ENCODE data around the gene COL8A1.
"Not testable (repeated sequence)": the region's sequence is repeated elsewhere in the genome, so short reads cannot be mapped to it uniquely, and the experiment has no call there.

COL8A1 gene

GRCh38 chr3:99709686-99710085, 71.3 kb downstream of the COL8A1 start:
- no peak for DNase-seq (ENCODE audit: low read depth)

GRCh38 chr3:99710094-99710493, 71.7 kb downstream of the COL8A1 start:
- DNase-seq (ENCODE audit: low read depth), result no peak

GRCh38 chr3:99711351-99711750, 73.0 kb downstream of the COL8A1 start:
- DNase-seq (ENCODE audit: low read depth), result no peak

- DNase-seq (ENCODE audit: low read depth), result no peak
These were observed 74.0 kb downstream of the COL8A1 start for GRCh38 chr3:99712291-99712954.

- no peak for DNase-seq (ENCODE audit: low read depth)
These were observed 75.0 kb downstream of the COL8A1 start for GRCh38 chr3:99713440-99713839.

- no peak for DNase-seq (ENCODE audit: low read depth)
These were observed 75.8 kb downstream of the COL8A1 start for GRCh38 chr3:99714146-99714545.

- DNase-seq (ENCODE audit: low read depth), result no peak
These were observed 76.2 kb downstream of the COL8A1 start for GRCh38 chr3:99714575-99714974.

- DNase-seq (ENCODE audit: low read depth), result no peak
These were observed 78.1 kb downstream of the COL8A1 start for GRCh38 chr3:99716463-99716995.

GRCh38 chr3:99720985-99721632, 82.7 kb downstream of the COL8A1 start:
- no peak for DNase-seq (ENCODE audit: low read depth)

GRCh38 chr3:99721633-99722007, 83.2 kb downstream of the COL8A1 start:
- DNase-seq (ENCODE audit: low read depth), result no peak

GRCh38 chr3:99724276-99724675, 85.9 kb downstream of the COL8A1 start:
- DNase-seq (ENCODE audit: low read depth), result no peak

GRCh38 chr3:99730870-99731269, 92.5 kb downstream of the COL8A1 start:
- no peak for DNase-seq (ENCODE audit: low read depth)

- DNase-seq (ENCODE audit: low read depth), result no peak
These were observed 93.1 kb downstream of the COL8A1 start for GRCh38 chr3:99731499-99731898.

- DNase-seq (ENCODE audit: low read depth), result not testable (repeated sequence)
These were observed 102.0 kb downstream of the COL8A1 start for GRCh38 chr3:99740371-99740770.

GRCh38 chr3:99741588-99741987, 103.2 kb downstream of the COL8A1 start:
- no peak for DNase-seq (ENCODE audit: low read depth)

- DNase-seq (ENCODE audit: low read depth), result no peak
These were observed 109.5 kb downstream of the COL8A1 start for GRCh38 chr3:99747915-99748314.

GRCh38 chr3:99751649-99752048, 113.3 kb downstream of the COL8A1 start:
- no peak for DNase-seq (ENCODE audit: low read depth)

- no peak for DNase-seq (ENCODE audit: low read depth)
These were observed 115.0 kb downstream of the COL8A1 start for GRCh38 chr3:99753268-99753975.

GRCh38 chr3:99755831-99756230, 117.4 kb downstream of the COL8A1 start:
- DNase-seq (ENCODE audit: low read depth), result no peak

GRCh38 chr3:99757966-99758365, 119.6 kb downstream of the COL8A1 start:
- DNase-seq (ENCODE audit: low read depth), result no peak

GRCh38 chr3:99758502-99759177, 120.2 kb downstream of the COL8A1 start:
- DNase-seq (ENCODE audit: low read depth), result no peak

- DNase-seq (ENCODE audit: low read depth), result no peak
These were observed 121.6 kb downstream of the COL8A1 start for GRCh38 chr3:99760031-99760430.

- DNase-seq (ENCODE audit: low read depth), result no peak
These were observed 122.2 kb downstream of the COL8A1 start for GRCh38 chr3:99760629-99761028.
